EH (cell line): ENCODE measurements around the gene HNF4A.
"Not testable (repeated sequence)": the region's sequence is repeated elsewhere in the genome, so short reads cannot be mapped to it uniquely, and the experiment has no call there.

Source experiments
- DNase-seq: peaks from one replicate; pipeline ENCODE4 v3.0.0-alpha.2; 2015; ENCODE audit warnings: low read depth

The HNF4A gene

DNA sequence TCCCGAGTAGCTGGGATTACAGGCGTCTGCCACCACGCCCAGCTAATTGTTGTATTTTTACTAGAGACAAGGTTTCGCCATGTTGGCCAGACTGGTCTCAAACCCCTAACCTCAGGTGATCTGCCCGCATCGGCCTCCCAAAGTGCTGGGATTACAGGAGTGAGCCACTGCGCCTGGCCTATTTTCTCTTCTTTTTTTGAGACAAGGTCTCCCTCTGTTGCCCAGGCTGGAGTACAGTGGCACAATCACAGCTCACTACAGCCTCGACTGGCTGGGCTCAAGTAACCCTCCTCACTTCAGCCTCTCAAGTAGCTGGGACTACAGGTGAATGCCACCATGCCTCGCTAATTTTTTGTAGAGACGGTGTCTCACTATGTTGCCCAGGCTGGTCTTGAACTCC is 9.6 kb upstream of the HNF4A start:
- DNase-seq: not testable (repeated sequence)

DNA sequence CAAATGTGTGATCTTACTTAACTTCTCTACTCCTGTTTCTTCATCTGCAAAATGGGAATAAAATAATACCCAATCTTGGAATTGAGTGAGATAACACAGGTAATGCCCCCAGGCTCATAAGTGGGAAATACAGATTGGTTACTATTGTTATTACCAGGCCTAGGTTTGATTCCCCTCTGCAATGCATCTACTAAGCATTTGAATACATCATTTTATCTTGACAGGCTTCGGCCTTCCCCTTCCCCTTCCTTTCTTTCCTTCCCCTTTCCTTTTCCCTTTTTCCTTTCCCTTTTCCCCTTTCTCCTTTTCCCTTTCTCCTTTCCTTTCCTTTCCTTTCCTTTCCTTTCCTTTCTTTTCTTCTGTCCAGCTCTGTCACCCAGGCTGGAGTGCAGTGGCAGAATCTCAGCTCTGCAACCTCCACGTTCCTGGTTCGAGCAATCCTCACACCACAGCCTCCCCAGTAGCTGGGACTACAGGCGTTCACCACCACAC is 7.3 kb upstream of the HNF4A start:
- no peak for DNase-seq

DNA sequence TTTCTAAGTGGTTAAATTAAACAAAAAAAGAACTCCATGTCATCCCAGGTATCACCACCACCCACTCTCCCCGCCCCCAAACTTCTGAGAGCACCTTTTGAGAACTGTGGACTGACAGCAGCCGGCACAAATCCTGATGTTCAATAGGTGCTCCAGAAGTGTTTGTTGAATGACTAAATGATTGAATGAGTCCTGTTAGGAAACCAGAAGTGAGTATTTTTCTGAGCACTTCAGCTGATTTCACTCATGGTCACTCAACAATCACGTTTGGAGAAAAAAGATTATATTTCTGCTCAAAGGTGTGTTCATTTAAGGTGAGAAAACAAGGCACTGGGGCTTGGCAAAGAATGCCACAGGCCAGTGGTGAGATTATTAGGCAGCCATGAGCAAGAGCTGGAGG is 6.2 kb upstream of the HNF4A start:
- DNase-seq: no peak

DNA sequence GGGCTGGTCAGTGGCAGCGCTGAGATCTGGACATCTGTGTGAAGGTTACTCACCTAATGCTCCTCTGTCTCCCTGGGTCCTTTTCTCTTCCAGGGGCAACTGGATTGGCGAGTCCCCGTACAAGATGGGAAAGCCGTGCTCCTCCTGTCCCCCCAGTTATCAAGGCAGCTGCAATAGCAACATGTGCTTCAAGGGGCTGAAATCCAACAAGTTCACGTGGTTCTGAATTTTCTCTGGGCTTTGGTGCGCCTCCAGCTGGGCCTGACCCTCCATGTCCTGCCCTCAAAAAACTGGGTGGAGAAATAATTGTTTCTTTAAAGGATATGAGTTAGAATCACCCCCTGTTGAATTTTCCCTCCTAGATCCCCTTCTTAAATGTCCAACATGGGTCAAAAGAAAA is 4.9 kb upstream of the HNF4A start:
- no peak for DNase-seq

DNA sequence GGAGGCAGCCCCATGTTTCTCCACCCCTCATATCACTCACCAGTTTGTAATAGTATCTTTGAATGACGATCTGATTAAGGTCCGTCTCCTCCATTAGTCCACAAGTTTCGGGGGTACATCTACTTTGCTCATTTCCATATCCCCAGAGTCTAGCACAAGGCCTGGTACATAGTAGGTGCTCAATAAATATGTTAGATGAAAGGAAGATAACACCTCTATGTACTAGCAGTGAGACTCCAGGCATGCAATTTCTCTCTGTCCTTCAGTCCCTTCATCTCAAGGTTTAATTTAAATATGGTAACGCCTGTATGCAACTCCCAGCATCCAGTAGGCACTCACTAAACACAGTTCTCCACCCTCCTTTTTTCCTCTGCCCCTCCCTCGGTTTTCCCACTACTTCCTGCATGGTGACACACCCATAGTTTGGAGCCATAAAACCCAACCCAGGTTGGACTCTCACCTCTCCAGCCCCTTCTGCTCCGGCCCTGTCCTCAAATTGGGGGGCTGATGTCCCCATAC is 461 bp upstream of the HNF4A start:
- no peak for DNase-seq

DNA sequence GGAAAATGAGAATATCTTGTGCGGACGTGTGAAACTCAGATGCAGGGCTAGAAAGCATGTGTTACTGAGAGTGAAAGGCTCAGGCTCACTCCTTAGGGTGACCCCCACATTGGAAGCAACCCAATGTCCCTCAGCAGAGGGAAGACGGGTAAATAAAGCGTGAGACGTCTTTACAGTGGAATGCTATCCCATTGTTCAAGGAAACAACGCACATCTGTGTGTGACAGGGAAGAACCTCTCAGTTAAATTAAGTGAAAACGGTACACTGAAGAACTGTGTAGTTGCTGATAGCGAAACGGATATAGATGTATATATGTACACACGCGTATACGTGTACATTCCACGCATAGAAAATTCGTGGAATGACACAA is 839 bp downstream of the HNF4A start:
- no peak for DNase-seq

DNA sequence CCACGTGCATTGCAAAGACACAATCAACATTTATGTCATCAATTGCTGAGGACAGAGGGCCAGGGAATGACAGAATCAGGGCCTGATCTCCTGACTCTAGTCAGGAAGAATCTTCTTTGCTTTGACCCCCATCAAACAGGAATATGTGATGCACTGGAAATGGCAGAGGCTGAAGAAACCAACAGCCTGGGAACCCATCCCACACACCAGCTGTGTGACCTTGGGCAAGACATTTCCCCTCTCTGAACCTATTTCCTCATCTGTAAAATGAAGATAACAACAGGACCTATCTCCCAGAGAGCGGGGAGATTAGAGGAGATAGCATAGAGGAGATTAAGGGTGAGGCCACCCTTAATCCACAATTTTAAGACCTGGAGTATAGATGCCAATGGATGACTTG is 1.5 kb downstream of the HNF4A start:
- DNase-seq: no peak

DNA sequence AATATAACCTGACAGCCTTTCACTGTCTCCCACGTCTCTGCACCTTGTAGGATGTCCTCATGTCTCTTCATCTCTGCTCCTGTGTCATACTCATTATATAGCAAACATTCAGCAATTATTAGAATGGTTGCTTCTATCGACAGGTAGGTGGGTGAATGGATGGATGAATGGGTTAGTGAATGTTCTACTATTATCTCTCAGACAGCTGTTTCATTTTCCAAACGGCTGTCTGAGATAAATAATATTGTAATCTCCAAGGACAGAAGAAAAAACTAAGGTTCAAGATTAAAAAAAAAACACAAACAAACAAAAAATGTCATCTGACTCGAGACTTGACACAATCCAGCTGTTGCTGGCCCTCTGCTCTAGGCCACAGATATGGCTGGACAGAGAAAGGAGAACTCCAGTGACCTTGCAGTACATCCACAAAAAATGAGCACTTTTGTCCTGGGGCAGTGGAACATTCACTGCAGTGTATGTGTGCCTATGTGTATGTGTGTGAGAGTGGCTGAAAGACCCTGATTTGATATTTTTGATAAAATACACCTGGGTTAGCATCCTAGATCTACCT is 2.1 kb downstream of the HNF4A start:
- DNase-seq: no peak

DNA sequence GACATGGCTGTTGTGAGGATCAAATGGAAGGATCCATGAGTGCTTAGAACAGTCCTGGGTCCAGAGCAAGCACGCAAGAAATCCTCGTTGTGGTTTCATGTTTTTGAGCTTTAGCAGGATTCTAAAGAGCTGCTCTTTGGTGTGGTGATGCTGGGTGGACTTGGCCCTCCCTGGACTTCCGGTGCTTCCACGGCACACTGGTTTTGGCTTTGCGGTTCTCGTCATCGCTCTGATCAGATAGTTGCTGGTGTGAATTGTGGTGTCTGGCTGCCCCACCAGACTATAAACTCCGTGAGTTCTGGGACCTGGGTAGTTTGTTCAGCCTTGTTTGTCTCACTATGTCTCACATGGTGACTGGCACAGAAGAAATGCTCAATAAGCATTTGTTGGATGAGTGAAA is 3.3 kb downstream of the HNF4A start:
- DNase-seq: no peak

DNA sequence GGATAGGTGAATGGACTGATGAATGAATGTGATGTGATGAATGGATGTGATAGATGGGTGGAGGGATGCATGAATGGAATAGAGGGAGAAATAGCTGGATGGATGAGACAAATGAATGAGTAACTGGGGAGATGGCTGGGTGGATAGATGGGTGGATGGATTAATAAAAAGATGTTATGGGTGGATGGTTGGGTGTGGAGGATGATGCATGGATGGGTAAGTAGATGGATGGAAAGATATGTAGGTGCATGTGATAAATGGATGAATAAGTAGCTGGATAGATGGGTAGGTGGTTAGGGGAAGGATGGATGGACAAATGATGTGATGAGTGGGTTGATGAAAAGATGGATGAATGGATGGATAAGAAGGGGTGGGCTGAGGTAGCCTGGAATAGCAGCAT is 4.7 kb downstream of the HNF4A start:
- DNase-seq: no peak

DNA sequence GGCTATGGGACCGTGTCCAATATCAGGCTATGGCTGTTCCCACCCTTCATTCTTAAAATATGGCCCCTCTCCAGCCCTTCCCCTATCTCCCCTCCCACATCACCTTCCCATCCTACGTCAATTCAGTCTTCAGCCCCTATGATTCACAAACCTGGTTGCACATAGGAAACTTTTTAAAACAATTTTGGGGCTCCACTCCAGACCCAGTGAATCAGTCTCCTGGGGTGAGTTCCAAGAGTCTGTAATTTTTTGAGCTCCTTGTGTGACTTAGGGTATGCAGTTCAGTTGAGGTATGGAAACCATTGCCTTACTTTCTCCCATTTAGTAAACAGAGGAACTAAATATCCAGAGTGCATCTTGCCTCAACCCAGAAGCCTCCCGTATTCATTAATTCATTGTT is 5.5 kb downstream of the HNF4A start:
- DNase-seq: no peak

DNA sequence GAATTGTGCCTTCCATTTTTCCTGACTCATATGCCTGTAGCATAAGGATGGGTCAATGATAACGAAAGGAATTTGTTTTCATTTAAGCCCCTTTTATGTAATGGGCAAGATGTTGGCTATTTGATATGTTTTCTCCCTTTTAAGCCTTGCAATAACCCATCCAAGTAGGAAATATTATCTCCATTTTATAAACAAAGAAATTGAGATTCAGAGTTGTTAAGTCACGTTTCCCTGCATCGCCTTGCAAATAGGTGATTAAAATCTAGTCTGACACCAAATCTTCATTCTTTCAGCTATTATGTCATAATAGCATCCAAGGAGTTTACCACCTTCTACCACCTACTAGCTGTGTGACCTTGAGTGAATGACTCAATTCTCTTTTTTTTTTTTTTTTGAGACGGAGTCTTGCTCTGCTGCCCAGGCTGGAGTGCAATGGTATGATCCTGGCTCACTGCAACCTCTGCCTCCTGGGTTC is 7.0 kb downstream of the HNF4A start:
- peak; percentile 37 for DNase-seq

DNA sequence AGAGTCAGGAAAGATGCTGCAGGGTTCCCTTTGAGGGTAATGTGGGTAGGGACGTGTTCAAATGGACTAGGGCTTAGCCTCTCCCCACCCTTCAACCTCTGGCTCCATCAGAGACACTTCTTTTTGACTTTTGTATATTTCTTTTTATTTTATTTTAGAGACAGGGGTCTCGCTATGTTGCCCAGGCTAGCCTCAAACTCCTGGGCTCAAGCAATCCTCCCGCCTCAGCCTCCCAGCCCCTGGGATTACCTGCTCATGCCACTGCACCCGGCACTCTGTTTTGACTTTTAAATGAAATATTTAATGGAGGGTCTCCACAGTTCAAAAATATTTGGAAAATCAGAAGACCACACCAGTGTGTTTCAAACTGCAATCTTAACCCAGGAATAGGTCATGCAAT is 8.6 kb downstream of the HNF4A start:
- no peak for DNase-seq

DNA sequence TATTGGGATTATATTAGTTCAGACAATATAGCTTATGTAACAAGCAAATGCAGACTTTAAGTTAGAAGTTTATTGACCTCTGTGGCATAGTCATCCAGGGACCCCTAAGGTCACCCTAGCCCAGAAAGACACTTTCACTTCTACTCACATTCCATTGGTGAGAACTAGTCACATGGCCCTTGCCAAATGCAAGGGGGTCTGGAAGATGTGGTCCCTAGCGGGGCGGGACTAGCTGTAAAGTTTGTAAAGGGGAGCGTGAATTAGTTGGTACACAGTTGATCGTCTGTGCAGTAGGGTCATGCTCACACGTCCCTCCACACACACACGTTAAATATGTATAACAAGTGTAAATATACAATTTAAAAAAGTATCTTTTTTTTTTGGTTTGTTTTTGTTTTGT is 9.3 kb downstream of the HNF4A start:
- no peak for DNase-seq

DNA sequence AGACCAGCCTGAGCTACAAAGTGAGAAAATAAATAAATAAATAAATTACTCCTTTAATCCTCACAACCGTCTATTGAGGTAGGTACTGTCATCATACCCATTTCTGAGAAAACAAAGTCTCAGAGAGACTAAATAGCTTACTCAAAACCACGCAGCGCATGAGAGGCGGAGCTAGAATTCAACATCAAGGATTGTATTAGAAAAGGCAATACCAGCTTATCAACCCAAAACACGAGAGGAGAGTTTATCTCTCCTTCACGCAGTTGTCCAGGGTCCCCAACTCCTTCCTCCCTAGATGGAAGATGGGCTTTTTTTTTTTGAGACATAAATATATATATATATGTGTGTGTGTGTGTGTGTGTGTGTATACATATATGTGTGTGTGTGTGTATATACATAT is 12.2 kb downstream of the HNF4A start:
- no peak for DNase-seq

DNA sequence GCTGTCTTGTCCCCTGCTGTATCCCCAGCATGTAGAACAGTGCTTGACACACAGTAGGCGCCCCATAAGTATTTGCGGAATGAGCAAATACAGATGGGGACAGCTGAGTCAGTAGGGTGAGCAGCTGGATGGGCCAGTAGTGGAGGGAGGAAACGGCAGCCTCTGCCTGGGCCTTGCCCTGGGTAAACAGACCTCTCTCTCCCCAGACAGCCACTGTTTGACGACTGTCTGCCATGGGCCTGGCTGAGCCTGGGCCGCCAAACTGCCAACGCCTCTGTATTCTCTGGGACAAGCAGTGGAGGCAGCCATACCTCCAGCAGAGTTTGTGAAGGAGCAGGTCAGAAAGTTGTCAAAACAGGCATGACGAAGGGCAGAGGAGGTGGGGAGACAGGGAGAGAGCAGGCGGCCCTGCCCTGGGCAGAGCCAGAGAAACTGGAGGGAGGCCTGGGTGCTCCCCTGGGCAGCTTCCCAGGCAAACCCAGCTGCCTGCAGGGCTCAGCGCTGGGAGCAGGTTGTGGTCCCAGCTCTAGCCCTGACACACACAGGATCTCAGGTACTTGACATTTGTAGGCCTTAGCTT is 15.2 kb downstream of the HNF4A start:
- no peak for DNase-seq

DNA sequence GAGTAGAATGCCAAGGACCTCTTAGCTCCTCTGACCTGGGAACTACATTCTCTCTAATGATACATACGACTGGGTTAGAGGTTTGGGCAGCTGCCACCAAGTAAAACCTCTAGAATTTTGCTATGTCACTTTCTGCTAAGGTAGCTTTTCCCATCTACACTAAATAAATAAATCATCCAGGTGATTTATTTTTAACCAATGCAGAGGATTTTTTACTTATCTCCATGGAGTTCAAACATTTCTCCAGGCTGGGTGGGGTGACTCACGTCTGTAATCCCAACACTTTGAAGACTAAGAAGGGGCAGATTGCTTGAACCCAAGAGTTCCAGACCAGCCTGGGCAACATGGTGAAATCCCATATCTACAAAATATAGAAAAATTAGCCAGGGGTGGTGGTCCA is 27.1 kb downstream of the HNF4A start:
- no peak for DNase-seq

DNA sequence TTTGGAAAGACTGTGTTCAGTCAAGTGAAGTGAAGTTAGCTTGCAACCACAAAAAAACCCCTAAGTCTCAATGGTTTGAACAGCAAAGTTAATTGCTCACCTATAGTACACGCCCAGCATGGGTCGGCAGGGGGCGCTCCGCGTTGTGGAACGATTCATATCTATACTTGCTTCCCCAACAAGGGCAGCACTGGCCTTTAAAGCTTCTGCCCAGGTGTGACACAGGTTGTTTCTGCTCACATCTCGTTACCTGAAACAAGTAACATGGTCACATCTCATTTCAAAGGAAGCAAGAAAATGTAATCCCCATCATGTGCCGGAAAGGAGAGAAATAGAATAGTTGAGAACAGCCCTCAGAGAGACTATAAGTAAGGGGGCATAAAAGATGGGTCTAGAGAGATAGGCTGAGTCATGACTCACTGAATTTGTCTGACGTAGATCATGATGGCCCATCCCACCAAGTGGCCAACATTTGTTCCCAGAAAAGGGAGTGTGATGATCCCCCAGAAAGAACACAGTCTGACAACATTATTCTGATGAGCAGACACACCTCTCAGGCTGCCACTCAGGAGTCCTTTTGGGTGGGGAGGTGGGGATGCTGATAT is 29.0 kb downstream of the HNF4A start:
- DNase-seq: peak; percentile 61

DNA sequence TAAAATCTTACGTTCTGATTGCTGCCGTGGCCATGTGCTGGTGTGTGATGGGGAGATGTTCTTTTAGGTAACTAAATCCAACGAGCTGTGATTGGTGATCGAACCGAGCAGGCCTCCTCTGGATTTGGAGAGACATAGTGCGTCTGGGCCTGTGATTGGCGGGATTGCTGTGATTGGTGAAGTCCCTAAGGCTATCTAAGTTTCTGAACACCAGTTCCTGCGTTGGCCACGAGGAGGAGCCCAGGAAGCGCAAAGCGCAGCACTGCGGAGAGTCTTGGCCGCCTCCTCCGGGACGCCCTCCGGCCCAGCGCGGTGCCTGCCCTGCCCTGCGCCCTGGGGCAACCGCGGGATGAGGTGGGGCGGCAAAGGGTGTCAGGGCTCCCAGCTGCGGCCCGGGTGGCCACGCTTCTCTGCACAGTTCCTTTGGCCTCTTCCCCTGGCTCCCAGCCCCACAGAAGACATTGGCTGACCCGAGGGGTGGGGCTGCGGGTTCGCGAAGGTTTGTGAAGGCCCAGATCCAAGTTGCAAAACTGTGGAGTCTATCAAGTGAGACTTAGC is 33.0 kb downstream of the HNF4A start:
- DNase-seq: peak; percentile 79

DNA sequence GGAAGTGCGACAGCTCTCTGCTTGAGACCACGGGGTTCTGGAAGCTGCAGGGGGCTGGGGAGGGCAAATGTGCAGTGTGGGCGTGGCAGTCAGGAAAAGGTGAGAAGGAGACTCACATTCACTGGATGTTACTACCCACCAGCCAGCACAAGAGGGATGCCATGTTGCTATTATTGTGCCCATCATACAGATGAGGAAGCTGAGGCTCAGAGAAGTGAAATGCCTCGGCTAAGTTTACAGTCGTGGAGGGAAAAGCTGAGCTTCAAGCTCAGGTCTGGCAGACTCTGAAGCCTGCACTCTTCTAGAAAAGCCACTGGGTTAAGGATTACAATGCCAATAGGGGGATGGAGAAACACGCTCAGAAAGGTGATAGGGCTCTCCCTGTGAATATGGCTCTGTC is 34.4 kb downstream of the HNF4A start:
- no peak for DNase-seq

DNA sequence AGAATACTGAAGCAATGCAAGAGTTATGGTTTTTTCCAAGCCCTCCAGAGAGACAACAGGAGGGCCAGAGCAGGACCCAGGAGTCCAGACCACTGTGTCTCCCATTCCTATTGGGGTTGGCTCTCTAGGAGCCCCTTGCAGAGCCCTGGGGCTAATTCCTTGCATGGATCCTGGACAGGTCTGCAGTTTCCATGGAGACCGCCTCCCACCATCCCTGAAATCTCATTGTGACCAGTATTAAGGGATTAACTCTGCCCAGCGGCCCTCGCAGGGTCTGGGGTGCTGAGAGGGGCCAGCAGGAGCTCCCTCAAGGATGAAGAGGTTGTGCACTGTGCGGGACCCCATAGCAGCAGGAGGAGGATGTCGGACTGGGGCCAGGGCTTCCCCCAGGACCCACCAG is 34.8 kb downstream of the HNF4A start:
- no peak for DNase-seq

DNA sequence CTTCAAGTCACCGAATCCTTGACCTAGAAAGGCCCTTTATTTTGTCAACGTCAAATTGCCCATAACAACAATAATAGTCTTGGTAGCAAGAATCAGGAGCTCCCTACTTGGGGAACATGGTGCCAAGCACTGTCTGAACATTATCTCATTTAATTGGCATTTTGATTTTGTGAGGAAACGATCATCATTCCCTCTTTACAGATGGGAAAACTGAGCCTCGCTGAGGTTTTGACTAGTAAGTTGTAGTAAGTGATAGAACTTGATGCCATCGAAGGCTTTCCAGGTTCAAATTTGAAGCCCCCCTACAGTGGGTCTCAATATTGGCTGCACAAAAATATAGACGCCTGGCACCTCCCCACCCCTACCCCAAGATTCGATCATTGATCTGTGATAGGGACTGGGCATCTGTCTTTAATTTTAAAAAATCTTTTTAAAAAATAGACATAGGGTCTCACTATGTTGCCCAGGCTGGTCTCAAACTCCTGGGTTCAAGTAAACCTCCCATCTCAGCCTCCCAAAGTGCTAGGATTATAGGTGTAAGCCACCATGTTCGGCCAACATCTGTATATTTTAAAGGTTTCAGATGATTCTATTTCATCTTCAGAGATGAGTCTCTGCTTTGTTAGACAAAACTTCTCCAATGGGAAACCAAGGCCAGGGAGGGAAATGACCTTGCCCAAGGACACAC is 36.7 kb downstream of the HNF4A start:
- DNase-seq: no peak
